ENCODE data around the gene SLF2. TPM values are rescaled to one million over a fixed set of nuclear protein-coding genes. Genes with fewer than 3 reads are reported as not detected.

The SLF2 gene
- total RNA-seq, 1 experiment from 2014 or later: 50.1 TPM

DNA sequence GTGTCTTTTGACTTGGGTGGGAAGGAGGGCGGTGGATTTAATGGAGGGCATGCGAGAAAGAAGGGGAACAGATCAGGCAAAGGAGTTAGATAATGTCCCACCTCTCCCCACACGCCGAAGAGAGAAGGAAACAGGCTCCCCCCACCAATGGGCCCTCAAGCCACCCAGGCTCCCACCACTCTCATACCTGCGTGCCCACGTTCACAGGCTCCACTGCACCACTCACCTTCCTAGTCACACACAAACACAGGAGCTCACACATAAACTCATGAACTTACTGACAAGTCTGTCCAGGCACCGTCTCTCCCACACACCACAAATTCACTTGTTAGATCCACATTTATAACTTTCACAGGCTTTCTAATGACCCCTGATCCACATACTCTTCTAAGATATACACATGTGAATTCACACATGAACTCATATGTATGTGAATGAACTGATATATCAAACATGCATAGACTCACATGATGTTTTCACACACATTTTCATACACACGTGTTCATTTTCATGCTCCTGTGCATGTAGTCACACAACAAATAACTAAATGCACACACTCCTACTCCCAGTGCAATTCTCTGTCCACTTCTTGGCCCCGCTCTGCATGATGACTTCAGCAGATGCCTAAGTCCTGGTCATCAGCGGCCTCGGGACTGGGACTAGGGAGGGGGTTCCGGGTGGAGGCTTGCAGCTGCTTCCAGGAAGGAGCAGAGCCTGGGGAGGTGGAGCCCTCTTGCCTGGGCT lies 88.3 kb downstream of the SLF2 start:
- Histone ChIP-seq H3K36me3 (peaks cover 54% of the 10 kb centered on the region), H3K27ac (peak overlapping the region; percentile 94), H3K4me1 (replicated peaks) (peaks cover 54% of the 10 kb centered on the region), H3K27me3 (replicated peaks) (no peaks in the 10 kb centered on the region), H3K9me3 (replicated peaks) (no peaks in the 10 kb centered on the region), H3K4me3 (peak overlapping the region; percentile 81)
- peak; percentile 70 to 89 for DNase-seq (ENCODE audit: low read depth in 1 of 2, low spot score in 2 of 2)

DNA sequence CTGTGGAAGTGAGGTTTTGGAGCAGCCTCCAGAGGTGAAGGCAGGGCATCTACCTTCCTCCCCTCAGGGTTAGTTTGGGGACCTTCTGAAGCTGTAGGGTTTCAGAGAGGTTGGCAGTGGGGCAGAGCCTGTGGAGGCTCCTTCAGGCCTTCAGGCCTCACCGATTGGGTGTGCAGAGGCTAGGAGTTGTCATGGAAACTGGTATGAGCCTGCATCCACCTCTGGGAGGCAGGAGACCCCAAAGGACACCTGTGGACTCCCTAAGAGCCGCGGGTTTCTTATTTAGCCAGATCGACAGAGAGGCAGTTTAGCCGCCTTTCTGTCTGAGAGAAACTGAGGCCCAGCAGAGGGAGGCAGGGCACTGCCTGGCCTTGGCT lies 88.9 kb downstream of the SLF2 start:
- Histone ChIP-seq H3K27me3 (replicated peaks) (no peaks in the 10 kb centered on the region), H3K36me3 (peaks cover 59% of the 10 kb centered on the region), H3K4me3 (peak overlapping the region; percentile 81; the same call in 1 of the 2 replicates), H3K4me1 (replicated peaks) (peaks cover 54% of the 10 kb centered on the region), H3K9me3 (replicated peaks) (no peaks in the 10 kb centered on the region), H3K27ac (no peak overlapping the region)
- no peak for DNase-seq (ENCODE audit: low read depth in 1 of 2, low spot score in 2 of 2)

DNA sequence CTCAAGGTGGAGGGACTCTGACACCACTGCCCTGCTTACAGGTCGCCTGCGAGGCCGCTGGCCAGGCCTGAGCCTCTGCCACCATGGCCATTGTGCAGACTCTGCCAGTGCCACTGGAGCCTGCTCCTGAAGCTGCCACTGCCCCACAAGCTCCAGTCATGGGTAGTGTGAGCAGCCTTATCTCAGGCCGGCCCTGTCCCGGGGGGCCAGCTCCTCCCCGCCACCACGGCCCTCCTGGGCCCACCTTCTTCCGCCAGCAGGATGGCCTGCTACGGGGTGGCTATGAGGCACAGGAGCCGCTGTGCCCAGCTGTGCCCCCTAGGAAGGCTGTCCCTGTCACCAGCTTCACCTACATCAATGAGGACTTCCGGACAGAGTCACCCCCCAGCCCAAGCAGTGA lies 89.7 kb downstream of the SLF2 start:
- DNase-seq (ENCODE audit: low read depth in 1 of 2, low spot score in 2 of 2): no peak
- no peak overlapping the region for H3K27ac ChIP-seq
- peaks cover 54% of the 10 kb centered on the region for H3K4me1 ChIP-seq (replicated peaks)
- no peaks in the 10 kb centered on the region for H3K27me3 ChIP-seq (replicated peaks)
- H3K36me3 ChIP-seq: peaks cover 68% of the 10 kb centered on the region
- no peaks in the 10 kb centered on the region for H3K9me3 ChIP-seq (replicated peaks)
- H3K4me3 ChIP-seq: no peak overlapping the region

DNA sequence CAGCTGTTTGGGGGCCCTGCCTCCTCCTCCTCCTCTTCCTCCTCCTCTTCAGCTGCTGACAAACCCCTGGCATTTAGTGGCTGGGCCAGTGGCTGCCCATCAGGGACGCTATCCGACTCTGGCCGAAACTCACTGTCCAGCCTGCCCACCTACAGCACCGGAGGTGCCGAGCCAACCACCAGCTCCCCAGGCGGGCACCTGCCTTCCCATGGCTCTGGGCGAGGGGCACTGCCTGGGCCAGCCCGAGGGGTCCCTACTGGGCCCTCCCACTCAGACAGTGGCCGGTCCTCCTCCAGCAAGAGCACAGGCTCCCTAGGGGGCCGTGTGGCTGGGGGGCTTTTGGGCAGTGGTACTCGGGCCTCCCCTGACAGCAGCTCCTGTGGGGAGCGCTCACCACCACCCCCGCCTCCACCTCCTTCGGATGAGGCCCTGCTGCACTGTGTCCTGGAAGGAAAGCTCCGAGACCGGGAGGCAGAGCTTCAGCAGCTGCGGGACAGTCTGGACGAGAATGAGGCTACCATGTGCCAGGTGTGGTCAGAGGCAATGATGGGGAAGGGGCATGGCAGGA lies 91.0 kb downstream of the SLF2 start:
- Histone ChIP-seq H3K36me3 (peaks cover 72% of the 10 kb centered on the region), H3K4me3 (no peak overlapping the region), H3K27me3 (replicated peaks) (no peaks in the 10 kb centered on the region), H3K27ac (no peak overlapping the region), H3K4me1 (replicated peaks) (peaks cover 54% of the 10 kb centered on the region), H3K9me3 (replicated peaks) (no peaks in the 10 kb centered on the region)
- no peak for DNase-seq (ENCODE audit: low read depth in 1 of 2, low spot score in 2 of 2)

DNA sequence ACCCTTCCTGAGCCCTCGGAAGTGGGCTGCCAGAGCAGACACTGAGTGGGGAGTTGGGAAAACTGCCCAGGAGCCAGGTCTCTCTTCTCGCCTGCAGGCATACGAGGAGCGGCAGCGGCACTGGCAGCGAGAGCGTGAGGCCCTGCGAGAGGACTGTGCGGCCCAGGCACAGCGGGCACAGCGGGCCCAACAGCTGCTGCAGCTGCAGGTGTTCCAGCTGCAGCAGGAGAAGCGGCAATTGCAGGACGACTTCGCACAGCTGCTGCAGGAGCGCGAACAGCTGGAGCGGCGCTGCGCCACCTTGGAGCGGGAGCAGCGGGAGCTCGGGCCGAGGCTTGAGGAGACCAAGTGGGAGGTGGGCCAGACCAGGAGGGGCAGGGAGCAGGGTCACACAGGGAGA lies 92.6 kb downstream of the SLF2 start:
- H3K27ac ChIP-seq: no peak overlapping the region
- H3K4me3 ChIP-seq: no peak overlapping the region
- H3K27me3 ChIP-seq (replicated peaks): no peaks in the 10 kb centered on the region
- H3K36me3 ChIP-seq: peaks cover 63% of the 10 kb centered on the region
- DNase-seq (ENCODE audit: low read depth in 1 of 2, low spot score in 2 of 2): no peak
- H3K9me3 ChIP-seq (replicated peaks): no peaks in the 10 kb centered on the region
- H3K4me1 ChIP-seq (replicated peaks): peaks cover 57% of the 10 kb centered on the region

DNA sequence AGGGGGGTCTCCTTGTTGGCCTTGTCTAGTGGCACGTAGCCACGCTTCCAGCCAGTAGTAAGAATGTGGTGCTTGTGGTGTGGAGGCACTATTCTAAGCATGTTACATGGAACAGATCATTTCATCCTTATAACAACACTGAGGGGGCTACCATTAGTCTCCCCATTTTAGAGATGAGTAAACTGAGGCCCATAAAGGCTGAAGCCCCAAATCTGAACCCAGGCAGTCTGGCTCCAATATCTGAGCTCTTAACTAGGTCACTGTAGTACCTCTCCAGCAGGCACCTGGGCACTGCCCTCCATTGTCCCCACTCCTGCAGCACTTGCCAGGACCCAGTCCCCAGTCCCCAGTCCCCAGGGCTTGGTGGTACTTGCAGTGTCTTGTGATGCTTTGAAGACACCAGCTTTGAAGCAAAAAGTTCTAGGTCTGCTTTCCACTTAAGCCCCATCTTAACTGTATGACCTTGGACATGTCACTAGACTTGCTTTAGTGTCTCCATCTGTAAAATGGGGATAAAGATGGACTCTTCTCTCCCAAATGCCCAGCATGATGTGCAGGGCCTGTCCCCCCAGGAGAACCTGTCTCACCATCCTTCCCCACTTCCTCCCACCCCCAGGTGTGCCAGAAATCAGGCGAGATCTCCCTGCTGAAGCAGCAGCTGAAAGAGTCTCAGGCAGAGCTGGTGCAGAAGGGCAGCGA lies 93.3 kb downstream of the SLF2 start:
- H3K36me3 ChIP-seq: peaks cover 63% of the 10 kb centered on the region
- DNase-seq (ENCODE audit: low read depth in 1 of 2, low spot score in 2 of 2): no peak
- H3K4me1 ChIP-seq (replicated peaks): peaks cover 58% of the 10 kb centered on the region
- H3K27me3 ChIP-seq (replicated peaks): no peaks in the 10 kb centered on the region
- no peaks in the 10 kb centered on the region for H3K9me3 ChIP-seq (replicated peaks)
- no peak overlapping the region for H3K4me3 ChIP-seq
- H3K27ac ChIP-seq: no peak overlapping the region

DNA sequence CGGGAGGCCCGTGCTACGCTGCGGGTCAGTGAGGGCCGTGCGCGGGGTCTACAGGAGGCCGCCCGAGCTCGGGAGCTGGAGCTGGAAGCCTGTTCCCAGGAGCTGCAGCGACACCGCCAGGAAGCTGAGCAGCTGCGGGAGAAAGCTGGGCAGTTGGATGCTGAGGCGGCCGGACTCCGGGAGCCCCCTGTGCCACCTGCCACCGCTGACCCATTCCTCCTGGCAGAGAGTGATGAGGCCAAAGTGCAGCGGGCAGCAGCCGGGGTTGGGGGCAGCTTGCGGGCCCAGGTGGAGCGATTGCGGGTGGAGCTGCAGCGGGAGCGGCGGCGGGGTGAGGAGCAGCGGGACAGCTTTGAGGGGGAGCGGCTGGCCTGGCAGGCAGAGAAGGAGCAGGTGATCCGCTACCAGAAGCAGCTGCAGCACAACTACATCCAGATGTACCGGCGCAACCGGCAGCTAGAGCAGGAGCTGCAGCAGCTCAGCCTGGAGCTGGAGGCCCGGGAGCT lies 93.9 kb downstream of the SLF2 start:
- Histone ChIP-seq H3K4me3 (no peak overlapping the region), H3K4me1 (replicated peaks) (peaks cover 58% of the 10 kb centered on the region), H3K27me3 (replicated peaks) (no peaks in the 10 kb centered on the region), H3K9me3 (replicated peaks) (no peaks in the 10 kb centered on the region), H3K27ac (no peak overlapping the region), H3K36me3 (peaks cover 63% of the 10 kb centered on the region)
- no peak for DNase-seq (ENCODE audit: low read depth in 1 of 2, low spot score in 2 of 2)

DNA sequence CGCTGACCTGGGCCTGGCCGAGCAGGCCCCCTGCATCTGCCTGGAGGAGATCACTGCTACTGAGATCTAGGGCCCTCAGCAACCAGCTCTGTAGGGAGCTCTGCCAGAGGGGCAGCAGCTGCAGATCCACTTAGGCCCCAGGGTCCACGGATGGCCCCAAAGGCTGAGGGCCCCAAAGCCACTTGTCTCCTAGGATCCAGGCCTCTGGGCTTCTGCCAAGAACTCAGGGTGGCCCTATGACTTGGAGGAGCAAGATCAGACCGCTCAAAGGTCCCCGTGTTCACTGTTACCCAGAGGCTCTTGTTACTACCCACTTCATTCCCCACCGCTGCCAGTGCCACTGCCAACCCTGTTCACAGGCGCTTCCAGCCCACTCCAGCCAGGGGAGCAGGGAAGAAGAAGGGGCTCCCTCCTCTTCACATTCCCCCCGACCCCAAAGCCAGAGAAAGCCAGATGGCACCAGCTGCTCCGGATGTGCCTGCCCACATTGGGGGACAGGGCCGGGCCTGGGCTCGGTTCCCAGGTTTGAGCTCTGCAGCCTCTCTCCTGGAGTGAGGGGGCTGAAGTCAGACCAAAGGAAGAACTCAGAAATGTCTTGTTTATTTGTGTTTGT lies 94.4 kb downstream of the SLF2 start:
- peaks cover 58% of the 10 kb centered on the region for H3K4me1 ChIP-seq (replicated peaks)
- H3K4me3 ChIP-seq: no peak overlapping the region
- H3K27me3 ChIP-seq (replicated peaks): no peaks in the 10 kb centered on the region
- peak overlapping the region; percentile 3; the same call in 1 of the 2 replicates for H3K27ac ChIP-seq
- H3K36me3 ChIP-seq: peaks cover 57% of the 10 kb centered on the region
- H3K9me3 ChIP-seq (replicated peaks): no peaks in the 10 kb centered on the region
- peak in 1 of 2 experiments; percentile 57 for DNase-seq (ENCODE audit: low read depth in 1 of 2, low spot score in 2 of 2)

DNA sequence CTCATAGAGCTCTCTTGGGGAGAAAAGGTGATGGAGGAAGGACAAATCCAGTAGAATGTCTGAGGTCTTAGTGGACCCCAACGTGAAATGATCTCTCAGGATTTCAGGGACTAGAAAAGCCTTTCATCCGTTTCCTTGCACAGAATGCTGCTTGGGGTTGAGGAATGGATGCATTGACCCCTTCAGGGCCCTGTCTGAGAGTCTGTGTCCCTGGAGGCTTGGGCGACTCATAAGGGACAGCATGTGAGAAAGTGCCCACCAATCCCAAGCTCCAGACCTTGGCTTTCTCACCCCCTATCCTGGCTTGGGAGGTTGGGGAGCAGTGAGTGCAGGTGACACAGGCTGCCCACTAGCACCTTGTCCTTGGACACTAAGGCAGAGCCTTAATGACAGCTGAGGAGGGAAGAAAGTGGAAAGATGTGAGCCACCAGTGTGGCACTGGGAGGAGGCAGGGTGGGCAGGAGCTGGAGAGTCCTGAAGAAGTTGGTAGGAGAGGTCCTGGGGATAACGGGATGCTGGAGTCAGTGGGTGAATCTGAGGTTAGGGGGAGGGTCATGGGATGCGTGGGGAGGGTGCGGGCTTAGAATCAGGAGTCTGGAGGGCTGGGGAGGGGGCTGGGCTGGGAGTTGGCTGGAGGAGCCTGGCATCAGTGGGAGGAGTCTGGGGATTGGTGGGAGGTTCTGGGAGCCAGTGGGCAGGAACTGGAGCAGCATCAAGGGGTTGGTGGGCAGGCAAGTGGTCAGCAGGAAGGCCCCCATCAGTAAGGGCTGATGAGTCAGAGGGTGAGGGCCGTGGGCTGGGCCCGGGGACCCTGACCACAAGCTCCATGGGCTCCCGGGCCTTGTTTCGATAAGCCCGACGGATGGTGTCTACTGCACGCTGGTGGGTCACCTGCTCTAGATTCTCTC lies 95.4 kb downstream of the SLF2 start:
- Histone ChIP-seq H3K27ac (peak overlapping the region; percentile 32; the same call in 1 of the 2 replicates), H3K36me3 (peaks cover 47% of the 10 kb centered on the region), H3K27me3 (replicated peaks) (no peaks in the 10 kb centered on the region), H3K9me3 (replicated peaks) (no peaks in the 10 kb centered on the region), H3K4me1 (replicated peaks) (peaks cover 65% of the 10 kb centered on the region), H3K4me3 (no peak overlapping the region)
- DNase-seq (ENCODE audit: low read depth in 1 of 2, low spot score in 2 of 2): no peak

DNA sequence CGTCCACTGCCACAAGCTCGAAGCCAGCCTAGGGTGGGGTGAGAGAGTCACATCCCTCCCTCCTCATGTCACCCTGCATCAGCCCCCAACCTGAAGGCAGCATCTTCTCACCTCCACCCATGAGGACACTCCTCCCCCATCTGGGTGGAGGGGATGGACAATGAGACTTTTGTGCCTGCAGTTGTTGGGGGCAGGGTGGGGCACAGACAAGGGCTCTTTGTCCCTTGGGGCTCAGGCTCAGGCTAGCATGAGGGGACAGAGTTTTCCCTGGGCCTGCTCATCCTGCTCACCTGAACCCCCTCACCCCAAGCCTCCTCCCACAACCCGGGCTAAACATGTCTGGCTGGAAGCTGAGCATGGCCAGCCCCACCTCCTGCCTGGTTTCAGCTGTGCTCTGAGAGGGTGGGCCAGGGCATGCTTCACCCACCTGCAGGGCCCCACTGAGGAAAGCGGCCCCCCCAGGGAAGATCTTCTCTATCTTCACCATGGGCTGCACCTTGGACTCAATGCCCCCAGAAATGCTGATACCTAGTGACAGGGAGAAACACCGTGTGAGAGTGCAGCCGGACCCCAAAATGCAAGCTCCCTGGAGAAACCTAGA lies 96.2 kb downstream of the SLF2 start:
- Histone ChIP-seq H3K9me3 (replicated peaks) (no peaks in the 10 kb centered on the region), H3K27ac (no peak overlapping the region), H3K27me3 (replicated peaks) (no peaks in the 10 kb centered on the region), H3K4me1 (replicated peaks) (peaks cover 73% of the 10 kb centered on the region), H3K4me3 (no peak overlapping the region), H3K36me3 (peaks cover 40% of the 10 kb centered on the region)
- no peak for DNase-seq (ENCODE audit: low read depth in 1 of 2, low spot score in 2 of 2)

DNA sequence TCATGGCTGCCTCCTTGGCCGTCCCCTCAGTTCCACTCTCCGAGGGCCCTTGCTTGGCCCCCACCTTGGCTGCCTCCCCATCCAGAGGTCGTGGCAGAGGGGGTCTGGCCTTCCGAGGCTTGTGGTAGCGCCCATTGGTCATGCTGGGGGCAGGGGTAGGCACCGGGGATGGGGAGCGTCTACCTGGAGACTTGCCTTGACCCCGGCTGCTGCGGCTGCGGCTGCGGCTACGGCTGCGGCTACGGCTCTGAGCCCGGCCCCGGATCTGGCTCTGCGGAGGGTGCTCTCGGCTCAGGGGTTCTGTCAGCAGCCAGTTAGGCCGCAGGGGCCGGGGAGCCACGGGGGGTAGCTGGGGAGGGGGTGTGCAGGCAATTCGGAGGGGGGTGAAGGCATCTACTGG lies 97.6 kb downstream of the SLF2 start:
- H3K9me3 ChIP-seq (replicated peaks): no peaks in the 10 kb centered on the region
- H3K27ac ChIP-seq: no peak overlapping the region
- H3K4me1 ChIP-seq (replicated peaks): peaks cover 85% of the 10 kb centered on the region
- no peak overlapping the region for H3K4me3 ChIP-seq
- peaks cover 26% of the 10 kb centered on the region for H3K36me3 ChIP-seq
- DNase-seq (ENCODE audit: low read depth in 1 of 2, low spot score in 2 of 2): no peak
- no peaks in the 10 kb centered on the region for H3K27me3 ChIP-seq (replicated peaks)

DNA sequence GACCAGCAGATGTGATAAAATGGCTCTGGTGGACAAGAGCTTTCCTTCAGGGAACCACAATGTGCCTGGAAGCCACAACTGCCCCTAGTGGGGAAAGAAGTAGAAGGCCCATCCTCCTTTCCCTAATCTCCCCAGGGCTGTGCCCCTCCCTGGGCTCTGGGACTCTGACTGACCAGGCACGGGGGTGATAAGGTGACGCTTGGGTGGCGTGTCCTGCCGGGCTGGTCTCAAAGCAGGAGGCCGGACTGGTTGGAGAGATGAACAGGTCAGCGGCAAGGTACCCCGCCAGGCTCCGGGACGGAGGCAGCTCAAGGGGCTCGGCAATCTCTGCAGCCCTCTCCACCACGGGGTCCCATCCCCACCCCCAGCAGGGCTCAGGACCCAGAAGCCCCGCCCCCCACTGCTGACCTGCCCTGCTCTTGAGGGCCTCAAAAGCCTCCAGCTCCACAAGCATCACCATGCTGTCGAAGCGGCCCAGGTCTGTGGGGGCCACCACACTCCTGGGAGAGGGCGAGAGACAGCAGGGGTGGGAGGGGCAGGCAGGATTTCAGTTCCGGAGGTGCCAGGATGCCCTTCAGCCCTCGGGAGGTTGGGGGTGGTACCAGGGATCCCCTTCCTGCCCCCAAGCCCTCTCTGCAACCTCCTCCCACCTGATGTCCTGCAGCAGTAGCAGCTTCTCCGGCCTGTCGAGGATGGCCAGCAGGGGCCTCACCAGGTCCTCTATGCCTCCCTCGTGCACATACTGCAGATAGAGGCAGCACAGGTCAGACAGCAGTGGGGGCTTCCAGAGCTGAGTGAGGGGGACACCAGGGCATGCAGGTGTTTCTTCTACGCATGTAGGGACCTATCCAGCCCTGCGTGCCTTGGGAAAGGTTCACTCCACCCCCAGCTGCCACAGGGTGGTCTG lies 99.0 kb downstream of the SLF2 start:
- Histone ChIP-seq H3K27ac (no peak overlapping the region), H3K9me3 (replicated peaks) (no peaks in the 10 kb centered on the region), H3K36me3 (peaks cover 11% of the 10 kb centered on the region), H3K27me3 (replicated peaks) (no peaks in the 10 kb centered on the region), H3K4me1 (replicated peaks) (peaks cover 79% of the 10 kb centered on the region), H3K4me3 (no peak overlapping the region)
- no peak for DNase-seq (ENCODE audit: low read depth in 1 of 2, low spot score in 2 of 2)
